ENCODE results near the gene SEMA4D. TPM values are rescaled to one million over a fixed set of nuclear protein-coding genes. Genes with fewer than 3 reads are reported as not detected.
A peak's percentile ranks its signal among the peaks of the same experiment; 100 is the strongest.

Gene SEMA4D
- total RNA-seq, 1 experiment from 2014 or later: 10.5 TPM

- no peak for DNase-seq (ENCODE audit: low read depth)
Measured at GRCh38 chr9:89446261-89446960, 51.5 kb downstream of the SEMA4D start.

GRCh38 chr9:89445801-89446251 is 52.1 kb downstream of the SEMA4D start:
- no peak for DNase-seq (ENCODE audit: low read depth)

- DNase-seq (ENCODE audit: low read depth): no peak
Measured at GRCh38 chr9:89444925-89445765, 52.8 kb downstream of the SEMA4D start.

GRCh38 chr9:89444274-89444673 is 53.6 kb downstream of the SEMA4D start:
- no peak for DNase-seq (ENCODE audit: low read depth)

GRCh38 chr9:89442981-89443814 is 54.7 kb downstream of the SEMA4D start:
- peak; percentile 66 for DNase-seq (ENCODE audit: low read depth)

- peak; percentile 40 for DNase-seq (ENCODE audit: low read depth)
Measured at GRCh38 chr9:89442501-89442978, 55.4 kb downstream of the SEMA4D start.

DNA sequence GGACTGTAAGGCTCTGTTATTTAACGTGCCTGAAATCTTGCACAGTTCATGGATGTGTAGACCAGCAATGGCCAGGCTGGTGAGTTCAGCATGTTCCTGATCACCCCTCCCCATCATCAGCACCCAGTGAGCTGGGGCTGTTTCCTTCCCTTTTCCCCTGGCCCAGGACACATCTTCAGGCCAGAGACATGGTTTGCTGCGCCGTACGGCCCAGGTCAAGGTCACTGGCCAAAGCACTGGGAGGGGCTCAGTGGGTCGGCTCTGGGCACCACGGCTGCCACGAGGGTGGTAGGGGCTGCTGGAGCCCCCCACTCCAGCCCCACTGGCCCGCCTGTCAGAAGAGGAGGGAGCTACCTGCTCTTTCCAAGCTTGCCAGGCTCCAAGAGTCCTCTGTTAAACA is 55.9 kb downstream of the SEMA4D start:
- DNase-seq (ENCODE audit: low read depth): no peak

DNA sequence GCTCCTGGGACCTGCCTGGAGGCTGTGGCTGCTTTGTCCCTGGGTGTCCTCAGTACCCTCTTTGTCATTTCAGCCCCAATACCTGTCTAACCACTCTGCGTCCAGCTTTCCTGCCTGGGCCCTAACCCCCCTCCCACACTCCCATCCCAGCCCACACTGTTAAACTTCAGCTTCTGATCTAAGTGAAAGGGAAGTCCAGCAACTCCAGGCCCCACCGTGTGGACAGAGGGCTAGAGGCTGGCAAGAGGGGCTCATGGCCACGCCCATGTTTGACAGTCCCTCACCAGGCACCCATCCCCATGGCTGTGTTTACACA is 56.3 kb downstream of the SEMA4D start:
- no peak for DNase-seq (ENCODE audit: low read depth)

GRCh38 chr9:89440951-89441654 is 56.8 kb downstream of the SEMA4D start:
- DNase-seq (ENCODE audit: low read depth): no peak

DNA sequence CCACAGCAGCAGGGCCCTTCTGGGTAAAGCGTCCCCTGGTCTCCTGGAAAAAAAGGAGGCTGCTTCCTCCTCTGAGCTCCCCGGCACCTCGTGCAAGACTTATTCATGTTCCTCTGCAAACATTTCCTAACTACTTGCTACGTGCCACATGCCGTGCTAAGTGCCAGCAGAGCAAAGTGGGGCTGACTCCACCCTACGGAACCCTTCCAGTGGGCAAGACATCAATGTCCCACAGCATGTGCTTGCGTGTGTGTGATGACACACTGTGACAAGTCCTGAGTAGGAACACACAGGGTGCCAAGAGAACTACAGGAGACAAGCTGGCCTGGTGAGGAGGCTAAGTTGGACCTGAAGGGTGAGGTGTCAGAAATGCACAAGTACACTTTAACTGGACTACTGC is 57.4 kb downstream of the SEMA4D start:
- no peak for DNase-seq (ENCODE audit: low read depth)

GRCh38 chr9:89440046-89440445 is 57.9 kb downstream of the SEMA4D start:
- no peak for DNase-seq (ENCODE audit: low read depth)

- no peak for DNase-seq (ENCODE audit: low read depth)
Measured at GRCh38 chr9:89439571-89439970, 58.3 kb downstream of the SEMA4D start.

- no peak for DNase-seq (ENCODE audit: low read depth)
Measured at GRCh38 chr9:89438194-89438593, 59.7 kb downstream of the SEMA4D start.

DNA sequence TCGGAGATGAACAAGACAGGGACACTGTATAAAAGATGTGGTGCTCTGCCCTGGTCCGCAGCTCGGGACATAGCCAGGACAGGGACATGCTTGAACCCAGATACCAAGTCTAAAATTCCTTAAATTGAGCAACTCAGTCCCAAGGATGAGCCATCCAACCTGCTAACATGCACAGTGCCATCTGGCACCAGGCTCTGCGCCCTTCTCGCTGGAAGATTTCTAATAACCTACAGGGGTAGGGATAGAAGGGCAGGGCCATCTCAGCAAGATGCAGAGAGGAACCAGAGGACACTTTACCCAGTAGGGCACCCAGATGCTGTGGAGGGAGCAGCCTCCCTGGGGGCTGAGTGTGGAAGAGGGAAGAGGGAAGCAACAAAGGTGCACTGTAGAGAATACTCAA is 60.1 kb downstream of the SEMA4D start:
- DNase-seq (ENCODE audit: low read depth): no peak

- DNase-seq (ENCODE audit: low read depth): no peak
Measured at GRCh38 chr9:89436963-89437625, 60.8 kb downstream of the SEMA4D start.

- no peak for DNase-seq (ENCODE audit: low read depth)
Measured at GRCh38 chr9:89436326-89436725, 61.6 kb downstream of the SEMA4D start.

- DNase-seq (ENCODE audit: low read depth): no peak
Measured at GRCh38 chr9:89435071-89435823, 62.7 kb downstream of the SEMA4D start.

DNA sequence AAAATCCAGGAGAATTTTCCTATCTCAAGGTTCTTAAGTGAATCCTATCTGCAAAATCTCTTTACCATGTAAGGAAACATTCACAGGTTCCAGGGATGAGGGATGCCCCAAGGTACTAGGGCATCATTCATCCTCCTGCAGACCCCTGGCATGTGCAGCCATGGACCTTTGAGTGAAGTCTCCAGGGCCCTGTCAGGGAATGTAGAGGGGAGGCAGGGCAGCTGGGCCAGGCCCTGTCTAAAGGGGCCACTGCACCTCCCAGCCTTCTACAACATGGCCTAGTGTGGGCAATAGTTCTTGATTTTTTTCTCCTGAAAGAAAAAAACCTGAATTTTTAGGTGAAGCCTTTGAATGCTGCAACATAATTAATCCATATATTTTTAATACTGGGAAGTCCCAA is 63.3 kb downstream of the SEMA4D start:
- no peak for DNase-seq (ENCODE audit: low read depth)

GRCh38 chr9:89433826-89434225 is 64.1 kb downstream of the SEMA4D start:
- peak; percentile 47 for DNase-seq (ENCODE audit: low read depth)

DNA sequence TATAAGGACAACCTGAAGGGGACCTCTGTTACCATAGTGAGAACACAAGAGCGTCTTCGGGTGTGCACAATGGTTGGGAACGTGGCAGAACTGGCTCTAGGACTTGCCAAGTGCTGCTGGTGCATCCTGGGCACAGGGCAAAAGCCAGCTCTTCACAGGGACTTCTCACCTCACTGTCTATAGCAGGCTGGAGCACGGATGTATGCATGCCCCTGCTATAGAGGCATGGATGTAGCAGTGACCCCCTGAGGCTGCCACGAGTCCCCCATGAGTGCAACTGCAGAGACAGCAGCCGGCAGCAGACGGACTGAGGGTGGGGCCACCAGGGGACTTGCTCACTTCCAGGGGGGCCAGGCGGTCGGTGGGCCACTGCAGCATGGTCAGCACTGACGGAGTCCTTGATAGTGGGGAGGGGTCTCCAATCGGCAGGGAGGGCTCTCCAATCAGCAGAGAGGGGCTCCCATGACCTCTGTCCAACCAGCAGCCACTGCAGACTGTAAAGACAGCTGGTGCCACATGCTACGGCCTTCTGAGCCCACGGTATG is 64.9 kb downstream of the SEMA4D start:
- no peak for DNase-seq (ENCODE audit: low read depth)
